Heart left ventricle (tissue), 13 donors: ENCODE measurements around the gene CYSRT1.

ENCODE experiments used
- CTCF ChIP-seq, 12 donors: fragments of 200-600 bp; sonication (generic) in 4 of 12; IDR thresholded peaks; one replicate each; pipeline versions ENCODE4 v1.5.0 to v1.8.0; 2018 to 2022; ENCODE audit warnings: antibody characterized with exemption in 12 of 12, mild to moderate bottlenecking in 5 of 12
- POLR2A ChIP-seq, 2 donors: fragments of 450-650 bp; IDR thresholded peaks; one replicate each; pipeline ENCODE4 v1.6.1; 2017; ENCODE audit warnings: antibody characterized with exemption in 2 of 2, mild to moderate bottlenecking in 2 of 2, moderate library complexity in 2 of 2
- donor health status: ischemic (EF 13 %, LVEDD 7.1; RV severe dilation, severe dysfunction).
- donor health status: DM: no; HTN: yes; CAD: no.
- donor health status: DM: no; HTN: no; CAD: no.
- donor health status: ischemic (EF 25% LVEDD 6.9; RV normal size, moderate dysfunction).
- donor health status: ischemic (EF 25% LVEDD 5.7; RV mildly dilated, moderate dysfunction).
- donor health status: ischemic (EF 35%, LVEDD 5.7; RV mildly dilated, moderate dysfunction).
- donor health status: nonischemic (EF 11% LVEDD 7.7; RV severe dilation, severe dysfunction).
- donor health status: DM: yes; HTN: yes; CAD: no.
- donor health status: PGD.
- donor health status: ischemic (EF 29% LVEDD 5.4; RV normal size, mild dysfunction).
- donor health status: nonischemic (EF 23%, LVEDD 6.1; RV moderate dilation, normal function).

- TF ChIP-seq CTCF (IDR thresholded peaks at IDR 0.05) (no peak), POLR2A (IDR thresholded peaks at IDR 0.05) (no peak)
These were observed 25.6 kb downstream of the CYSRT1 start for GRCh38 chr9:137250329-137251193.
